A673 (cell line): ENCODE results near the gene LYPD4. TPM values are rescaled to one million over a fixed set of nuclear protein-coding genes. Genes with fewer than 3 reads are reported as not detected.

ENCODE experiments used
- BruUV-seq: library from RNA; stranded (reverse); fragments of 400-500 nt; replicated peaks from 2 replicates; lab custom pipeline; 2021; lab: Mats Ljungman, UMichigan
- CTCF ChIA-PET: fragments of 300-600 bp; sonication (Branson Sonifier 250); formaldehyde crosslinking; loops from one replicate; lab custom pipeline; 2022; ENCODE audit warnings: antibody characterized with exemption; lab: Charles Lee
- POLR2A ChIA-PET: fragments of 300-600 bp; sonication (Branson Sonifier 250); formaldehyde crosslinking; loops from one replicate; lab custom pipeline; 2022; ENCODE audit warnings: antibody characterized with exemption; ENCODE audit not compliant: low non-redundant PET; lab: Charles Lee
- DNase-seq: peaks from one replicate; pipeline ENCODE4 v3.0.0-alpha.2; 2015; ENCODE audit warnings: low spot score
- H3K27ac ChIP-seq: fragments of 200-600 bp; sonication (generic); 2 replicates; pipeline ENCODE4 v1.5.1; 2016; ENCODE audit warnings: mixed run types, low read depth, mild to moderate bottlenecking, mixed read lengths, antibody characterized with exemption, low read length; ENCODE audit not compliant: poor library complexity, severe bottlenecking
- H3K27me3 ChIP-seq: fragments of 200-600 bp; sonication (generic); replicated peaks from 2 replicates; pipeline ENCODE4 v1.6.1; 2017; ENCODE audit warnings: mixed run types, low read depth, mild to moderate bottlenecking, mixed read lengths, antibody characterized with exemption, low read length; ENCODE audit not compliant: insufficient read depth, poor library complexity
- H3K36me3 ChIP-seq: fragments of 200-600 bp; sonication (generic); 2 replicates; pipeline ENCODE4 v1.6.1; 2016; ENCODE audit warnings: mixed run types, mild to moderate bottlenecking, mixed read lengths, antibody characterized with exemption, low read length; ENCODE audit not compliant: insufficient read depth, poor library complexity, severe bottlenecking
- H3K4me1 ChIP-seq: fragments of 200-600 bp; sonication (generic); 2 replicates; pipeline ENCODE4 v1.6.1; 2017; ENCODE audit warnings: mixed run types, mild to moderate bottlenecking, mixed read lengths, antibody characterized with exemption, low read length; ENCODE audit not compliant: insufficient read depth, poor library complexity, severe bottlenecking
- H3K4me3 ChIP-seq: fragments of 200-600 bp; sonication (generic); 2 replicates; pipeline ENCODE4 v1.5.1; 2016; ENCODE audit warnings: low read depth, mixed run types, mild to moderate bottlenecking, mixed read lengths, low read length; ENCODE audit not compliant: poor library complexity, severe bottlenecking
- H3K9me3 ChIP-seq: fragments of 200-600 bp; sonication (generic); 2 replicates; pipeline ENCODE4 v1.6.1; 2016; ENCODE audit warnings: mixed run types, low read depth, mild to moderate bottlenecking, mixed read lengths, antibody characterized with exemption, low read length; ENCODE audit not compliant: poor library complexity, severe bottlenecking
- CTCF ChIP-seq: fragments of 300-800, 200-600 bp; sonication (generic); conservative IDR thresholded peaks from 2 replicates; pipeline ENCODE4 v1.5.1; 2017; ENCODE audit warnings: low read depth, mild to moderate bottlenecking, antibody characterized with exemption, low read length, moderate library complexity, mixed read lengths
- EZH2 ChIP-seq: fragments of 200-600 bp; sonication (generic); IDR thresholded peaks from 2 replicates; pipeline ENCODE4 v1.6.1; 2017; ENCODE audit warnings: borderline replicate concordance, low read depth, mild to moderate bottlenecking, mixed read lengths, antibody characterized with exemption, low read length; ENCODE audit not compliant: poor library complexity, severe bottlenecking
- intact Hi-C: fragments of 100-400 bp; cut with micrococcal nuclease; formaldehyde crosslinking; loops from one replicate; pipeline ENCODE4 v1.10.0; 2022; ENCODE audit not compliant: unreplicated experiment
- total RNA-seq: library from RNA; stranded (reverse); gene quantifications from 2 replicates; pipeline ENCODE4 v1.2.3, GENCODE V29; 2021

LYPD4 gene
- total RNA-seq, 1 experiment from 2014 or later: not detected

DNA sequence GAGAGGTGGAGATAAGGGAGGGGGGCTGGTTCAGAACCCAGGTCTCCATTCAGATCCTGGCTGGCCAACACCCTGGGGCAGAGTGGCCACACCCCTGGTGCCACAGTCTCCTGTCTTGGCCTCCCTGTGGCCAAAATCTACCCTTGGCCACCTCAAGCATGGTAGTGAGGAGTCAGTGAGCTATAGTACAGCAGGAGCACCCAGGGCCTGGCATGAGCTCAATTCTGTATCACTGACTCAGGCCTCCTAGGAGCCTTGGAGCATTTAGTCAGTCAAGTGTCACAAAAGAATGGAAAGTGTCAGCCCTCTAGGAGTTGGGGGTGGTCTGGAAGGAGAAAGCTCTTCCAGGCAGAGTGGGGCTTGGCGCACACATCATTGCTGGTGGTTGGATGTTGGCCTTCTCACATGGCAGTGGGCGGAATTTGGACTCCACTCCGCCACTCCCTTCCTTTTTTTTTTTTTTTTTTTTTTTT lies 26.0 kb upstream of the LYPD4 start:
- H3K4me1 ChIP-seq: peaks cover 20% of the 10 kb centered on the region
- TF ChIP-seq EZH2: no peak
- TF ChIP-seq CTCF: no peak
- BruUV-seq: no TSS peak
- DNase-seq: peak; percentile 74
- H3K36me3 ChIP-seq: peaks cover 74% of the 10 kb centered on the region
- ChIA-PET POLR2A (interaction anchor here (0.7 kb wide), 1 partner anchor 257 kb away, joined by 10 read pairs; no protein-coding TSS in a partner anchor), CTCF (interaction anchor here (0.6 to 0.7 kb wide), 2 partner anchors 61 to 89 kb away, joined by 3 read pairs; partner anchors contain the start of gene RABAC1)
- no peak overlapping the region for H3K4me3 ChIP-seq
- intact Hi-C loops: no loop called here
- H3K27me3 ChIP-seq: no peaks in the 10 kb centered on the region
- no peak overlapping the region for H3K27ac ChIP-seq
- no peaks in the 10 kb centered on the region for H3K9me3 ChIP-seq

- Histone ChIP-seq H3K9me3 (no peaks in the 10 kb centered on the region), H3K27ac (peak overlapping the region; percentile 32), H3K4me1 (peaks cover 22% of the 10 kb centered on the region), H3K27me3 (no peaks in the 10 kb centered on the region), H3K36me3 (peaks cover 83% of the 10 kb centered on the region), H3K4me3 (no peak overlapping the region)
- BruUV-seq: no TSS peak
- no peak for DNase-seq
- intact Hi-C loops: no loop called here
- POLR2A ChIA-PET: no interaction called here
- TF ChIP-seq EZH2 (no peak), CTCF (no peak)
- CTCF ChIA-PET: no interaction called here
Measured at GRCh38 chr19:41869374-41869955, 25.0 kb upstream of the LYPD4 start.

- peak overlapping the region; percentile 70 for H3K27ac ChIP-seq
- no TSS peak for BruUV-seq
- H3K36me3 ChIP-seq: peaks cover 88% of the 10 kb centered on the region
- intact Hi-C loops: no loop called here
- peaks cover 27% of the 10 kb centered on the region for H3K4me1 ChIP-seq
- TF ChIP-seq EZH2: no peak
- no peak for TF ChIP-seq CTCF
- no peak for DNase-seq
- no peaks in the 10 kb centered on the region for H3K27me3 ChIP-seq
- no peak overlapping the region for H3K4me3 ChIP-seq
- H3K9me3 ChIP-seq: no peaks in the 10 kb centered on the region
- CTCF ChIA-PET: no interaction called here
- POLR2A ChIA-PET: no interaction called here
Measured at GRCh38 chr19:41868989-41869300, 24.5 kb upstream of the LYPD4 start.
